ENCODE measurements around the gene LYPD6. TPM values are rescaled to one million over a fixed set of nuclear protein-coding genes. Genes with fewer than 3 reads are reported as not detected.

Gene LYPD6
- total RNA-seq, 1 experiment from 2014 or later: 0.74 TPM

DNA sequence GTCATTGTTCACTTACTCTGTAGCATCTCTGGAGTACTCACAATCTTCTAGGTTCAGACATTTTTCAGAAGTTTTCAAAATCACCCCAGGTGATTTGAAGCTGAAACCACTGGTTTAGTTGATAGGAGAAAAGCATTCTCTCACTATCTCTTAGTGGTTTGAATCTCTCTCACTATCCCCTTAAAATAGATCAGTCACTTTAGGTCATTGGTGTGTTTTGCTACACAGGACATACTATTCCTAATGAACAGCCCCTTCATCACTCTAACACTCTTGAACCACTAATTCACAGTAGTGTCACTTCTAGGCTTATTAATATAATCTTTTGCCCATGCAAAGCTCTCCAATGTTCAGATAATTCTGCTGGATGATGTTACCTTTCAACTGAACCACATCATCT, 34.5 kb downstream of the LYPD6 start:
- Histone ChIP-seq H3K4me1 (replicated peaks; ENCODE audit: insufficient read depth) (peaks cover 23% of the 10 kb centered on the region), H2AFZ (no peak overlapping the region), H3K9me3 (ENCODE audit: insufficient read depth, low read depth) (no peaks in the 10 kb centered on the region), H4K20me1 (ENCODE audit: insufficient read depth) (no peaks in the 10 kb centered on the region), H3K27me3 (ENCODE audit: insufficient read depth, low read depth) (no peaks in the 10 kb centered on the region), H3K4me2 (no peak overlapping the region), H3F3A (ENCODE audit: insufficient read depth, low read depth) (peaks cover 14% of the 10 kb centered on the region; the same call in 1 of the 2 replicates), H3K79me2 (ENCODE audit: low read depth) (no peaks in the 10 kb centered on the region), H3K36me3 (ENCODE audit: low read depth) (no peaks in the 10 kb centered on the region), H3K9me2 (ENCODE audit: insufficient read depth) (no peaks in the 10 kb centered on the region), H3K27ac (no peak overlapping the region), H3K4me3 (no peak overlapping the region)
- ChIA-PET CTCF (interaction anchor here (0.6 kb wide), 1 partner anchor 264 kb away, joined by 11 read pairs; no protein-coding TSS in a partner anchor), POLR2A (ENCODE audit: unreplicated experiment) (no interaction called here)
- BruUV-seq (replicated peaks): no TSS peak
- DNase-seq: no peak
- intact Hi-C loops (cut with micrococcal nuclease; ENCODE audit: unreplicated experiment): loop anchor here (5.0 kb wide), 1 partner anchor 47 kb away; no protein-coding TSS in a partner anchor
- TF ChIP-seq EZH2 (IDR thresholded peaks at IDR 0.05; ENCODE audit: low read depth): no peak
- TF ChIP-seq, protein P1, sequence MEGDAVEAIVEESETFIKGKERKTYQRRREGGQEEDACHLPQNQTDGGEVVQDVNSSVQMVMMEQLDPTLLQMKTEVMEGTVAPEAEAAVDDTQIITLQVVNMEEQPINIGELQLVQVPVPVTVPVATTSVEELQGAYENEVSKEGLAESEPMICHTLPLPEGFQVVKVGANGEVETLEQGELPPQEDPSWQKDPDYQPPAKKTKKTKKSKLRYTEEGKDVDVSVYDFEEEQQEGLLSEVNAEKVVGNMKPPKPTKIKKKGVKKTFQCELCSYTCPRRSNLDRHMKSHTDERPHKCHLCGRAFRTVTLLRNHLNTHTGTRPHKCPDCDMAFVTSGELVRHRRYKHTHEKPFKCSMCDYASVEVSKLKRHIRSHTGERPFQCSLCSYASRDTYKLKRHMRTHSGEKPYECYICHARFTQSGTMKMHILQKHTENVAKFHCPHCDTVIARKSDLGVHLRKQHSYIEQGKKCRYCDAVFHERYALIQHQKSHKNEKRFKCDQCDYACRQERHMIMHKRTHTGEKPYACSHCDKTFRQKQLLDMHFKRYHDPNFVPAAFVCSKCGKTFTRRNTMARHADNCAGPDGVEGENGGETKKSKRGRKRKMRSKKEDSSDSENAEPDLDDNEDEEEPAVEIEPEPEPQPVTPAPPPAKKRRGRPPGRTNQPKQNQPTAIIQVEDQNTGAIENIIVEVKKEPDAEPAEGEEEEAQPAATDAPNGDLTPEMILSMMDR (conservative IDR thresholded peaks at IDR 0.05): no peak

- DNase-seq: peak; percentile 63 to 91
- intact Hi-C loops (cut with micrococcal nuclease; ENCODE audit: unreplicated experiment): loop anchor here (1.0 to 5.0 kb wide), 2 partner anchors 46 to 172 kb away; no protein-coding TSS in a partner anchor
- BruUV-seq (replicated peaks): no TSS peak
- ChIA-PET CTCF (interaction anchor here (0.6 kb wide), 1 partner anchor 1663 kb away, joined by 3 read pairs; no protein-coding TSS in a partner anchor), POLR2A (ENCODE audit: unreplicated experiment) (interaction anchor here (0.5 to 0.6 kb wide), 2 partner anchors 31 to 750 kb away, joined by 3 to 4 read pairs; no protein-coding TSS in a partner anchor)
- no peaks in the 10 kb centered on the region for H4K20me1 ChIP-seq (ENCODE audit: insufficient read depth)
- H3K36me3 ChIP-seq (ENCODE audit: low read depth): no peaks in the 10 kb centered on the region
- peak overlapping the region; percentile 9; the same call in 1 of the 2 replicates for H3K4me3 ChIP-seq
- TF ChIP-seq, protein P1 (conservative IDR thresholded peaks at IDR 0.05): no peak
- TF ChIP-seq EZH2 (IDR thresholded peaks at IDR 0.05; ENCODE audit: low read depth): no peak
- H3K27ac ChIP-seq: peak overlapping the region; percentile 78
- no peak overlapping the region for H2AFZ ChIP-seq
- no peaks in the 10 kb centered on the region for H3K9me3 ChIP-seq (ENCODE audit: insufficient read depth, low read depth)
- no peaks in the 10 kb centered on the region for H3K9me2 ChIP-seq (ENCODE audit: insufficient read depth)
- no peaks in the 10 kb centered on the region for H3K27me3 ChIP-seq (ENCODE audit: insufficient read depth, low read depth)
- H3K4me2 ChIP-seq: peak overlapping the region; percentile 76
- H3K79me2 ChIP-seq (ENCODE audit: low read depth): no peaks in the 10 kb centered on the region
- peaks cover 14% of the 10 kb centered on the region; the same call in 1 of the 2 replicates for H3F3A ChIP-seq (ENCODE audit: insufficient read depth, low read depth)
- peaks cover 23% of the 10 kb centered on the region for H3K4me1 ChIP-seq (replicated peaks; ENCODE audit: insufficient read depth)
These were observed 35.7 kb downstream of the LYPD6 start for GRCh38 chr2:149365931-149366583.

DNA sequence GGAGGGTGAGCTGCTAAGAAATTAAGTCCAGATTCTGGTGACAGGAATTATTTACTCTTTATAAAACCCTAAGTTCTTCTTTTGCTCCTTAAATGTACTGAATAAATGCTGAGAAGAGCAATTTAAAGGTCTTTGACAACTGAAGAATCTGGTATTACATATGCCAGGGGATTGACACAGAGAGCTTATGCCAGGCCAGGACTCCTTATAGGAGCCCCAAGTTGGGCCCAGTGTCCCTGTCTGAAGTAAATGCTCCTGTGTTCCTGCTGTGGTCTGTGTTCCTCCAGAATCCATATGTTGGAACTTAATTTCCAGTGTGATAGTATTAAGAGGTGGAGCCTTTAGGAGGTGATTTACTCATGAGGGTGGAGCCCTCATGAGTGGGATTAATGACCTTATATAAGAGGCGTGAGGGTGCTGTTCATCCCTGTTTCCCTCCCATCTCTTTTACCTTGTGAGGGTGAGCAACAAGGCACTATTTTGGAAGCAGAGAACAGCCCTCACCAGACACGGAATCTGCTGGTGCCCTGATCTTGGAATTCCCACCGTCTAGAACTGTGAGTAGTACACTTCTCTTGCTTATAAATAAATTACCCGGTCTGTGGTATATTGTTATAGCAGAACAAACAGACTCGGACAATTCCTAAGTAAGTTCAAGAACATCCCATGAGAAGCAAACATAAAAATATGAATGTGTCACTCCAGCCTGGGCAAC, 39.8 kb downstream of the LYPD6 start:
- Histone ChIP-seq H3K4me3 (no peak overlapping the region), H3K27me3 (ENCODE audit: insufficient read depth, low read depth) (no peaks in the 10 kb centered on the region), H3K9me3 (ENCODE audit: insufficient read depth, low read depth) (no peaks in the 10 kb centered on the region), H3K79me2 (ENCODE audit: low read depth) (no peaks in the 10 kb centered on the region), H2AFZ (no peak overlapping the region), H3K36me3 (ENCODE audit: low read depth) (no peaks in the 10 kb centered on the region), H3K9me2 (ENCODE audit: insufficient read depth) (no peaks in the 10 kb centered on the region), H3F3A (ENCODE audit: insufficient read depth, low read depth) (peaks cover 14% of the 10 kb centered on the region; the same call in 1 of the 2 replicates), H4K20me1 (ENCODE audit: insufficient read depth) (no peaks in the 10 kb centered on the region), H3K27ac (no peak overlapping the region), H3K4me1 (replicated peaks; ENCODE audit: insufficient read depth) (peaks cover 19% of the 10 kb centered on the region), H3K4me2 (no peak overlapping the region)
- no peak for DNase-seq
- no peak for TF ChIP-seq EZH2 (IDR thresholded peaks at IDR 0.05; ENCODE audit: low read depth)
- TF ChIP-seq, protein P1 (conservative IDR thresholded peaks at IDR 0.05): no peak
- intact Hi-C loops (cut with micrococcal nuclease; ENCODE audit: unreplicated experiment): no loop called here
- BruUV-seq (replicated peaks): no TSS peak
- POLR2A ChIA-PET (ENCODE audit: unreplicated experiment): no interaction called here
- CTCF ChIA-PET: no interaction called here

Data from PC-9 (cell line).